AG09309 (cell line): ENCODE results near the gene ARFGAP2.

ENCODE experiments used
- DNase-seq: peaks from one replicate; pipeline ENCODE4 v3.0.0-alpha.2; 2010; ENCODE audit warnings: low read depth
- H3K4me3 ChIP-seq: 2 replicates; pipeline ENCODE4 v1.5.1; 2011; ENCODE audit warnings: mild to moderate bottlenecking, low read depth, low read length, moderate library complexity; ENCODE audit not compliant: control insufficient read depth
- TF ChIP-seq, protein P1 (sequence below): IDR thresholded peaks from 2 replicates; pipeline ENCODE4 v1.5.1; 2011; ENCODE audit warnings: mild to moderate bottlenecking, low read depth, low read length, inconsistent platforms; ENCODE audit not compliant: insufficient read depth, control insufficient read depth; ENCODE audit errors: missing control alignments

The ARFGAP2 gene

DNA sequence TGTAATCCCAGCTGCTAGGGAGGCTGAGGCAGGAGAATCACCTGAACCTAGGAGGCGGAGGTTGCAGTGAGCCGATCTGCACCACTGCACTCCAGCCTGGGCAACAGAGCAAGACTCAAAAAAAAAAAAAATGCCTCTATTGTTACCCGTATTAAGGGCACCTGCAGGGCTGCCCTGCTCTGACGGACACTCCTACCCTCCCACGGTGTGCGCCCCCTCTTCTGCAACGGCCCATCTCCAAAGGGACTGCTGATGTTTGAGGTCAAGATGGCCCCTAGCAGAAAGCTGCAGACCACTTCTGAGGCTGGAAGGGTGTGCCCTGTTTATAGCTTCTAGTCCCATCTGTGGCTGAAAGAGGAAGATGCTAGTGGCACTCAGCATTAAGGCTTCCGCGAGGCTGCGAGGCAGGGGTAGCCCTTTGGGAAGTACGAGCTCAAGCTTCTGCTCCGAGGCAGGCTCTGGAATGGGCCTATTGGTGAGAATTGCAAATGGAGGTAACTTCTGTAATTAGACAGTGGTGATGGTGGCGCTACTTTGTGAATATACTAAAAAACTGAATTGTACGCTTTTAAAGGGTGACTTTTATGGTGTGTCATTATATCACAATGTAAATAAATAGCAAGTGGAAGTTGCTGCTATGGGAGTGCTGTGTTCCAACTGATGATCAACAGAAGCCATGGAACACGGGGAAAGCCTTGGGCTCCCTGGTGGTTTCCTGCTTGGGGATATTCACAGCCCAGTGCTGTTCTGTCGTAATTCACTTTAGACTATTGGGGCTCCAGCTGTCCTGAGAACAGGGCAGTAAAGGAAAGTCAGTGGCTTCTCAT is 24.3 kb downstream of the ARFGAP2 start:
- TF ChIP-seq, protein P1, sequence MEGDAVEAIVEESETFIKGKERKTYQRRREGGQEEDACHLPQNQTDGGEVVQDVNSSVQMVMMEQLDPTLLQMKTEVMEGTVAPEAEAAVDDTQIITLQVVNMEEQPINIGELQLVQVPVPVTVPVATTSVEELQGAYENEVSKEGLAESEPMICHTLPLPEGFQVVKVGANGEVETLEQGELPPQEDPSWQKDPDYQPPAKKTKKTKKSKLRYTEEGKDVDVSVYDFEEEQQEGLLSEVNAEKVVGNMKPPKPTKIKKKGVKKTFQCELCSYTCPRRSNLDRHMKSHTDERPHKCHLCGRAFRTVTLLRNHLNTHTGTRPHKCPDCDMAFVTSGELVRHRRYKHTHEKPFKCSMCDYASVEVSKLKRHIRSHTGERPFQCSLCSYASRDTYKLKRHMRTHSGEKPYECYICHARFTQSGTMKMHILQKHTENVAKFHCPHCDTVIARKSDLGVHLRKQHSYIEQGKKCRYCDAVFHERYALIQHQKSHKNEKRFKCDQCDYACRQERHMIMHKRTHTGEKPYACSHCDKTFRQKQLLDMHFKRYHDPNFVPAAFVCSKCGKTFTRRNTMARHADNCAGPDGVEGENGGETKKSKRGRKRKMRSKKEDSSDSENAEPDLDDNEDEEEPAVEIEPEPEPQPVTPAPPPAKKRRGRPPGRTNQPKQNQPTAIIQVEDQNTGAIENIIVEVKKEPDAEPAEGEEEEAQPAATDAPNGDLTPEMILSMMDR: no peak
- no peak for DNase-seq
- H3K4me3 ChIP-seq: no peak overlapping the region

GRCh38 chr11:47149782-47150181 is 26.9 kb downstream of the ARFGAP2 start:
- no peak for DNase-seq
- H3K4me3 ChIP-seq: no peak overlapping the region
- TF ChIP-seq, protein P1: no peak

- no peak for DNase-seq
- TF ChIP-seq, protein P1: no peak
- H3K4me3 ChIP-seq: no peak overlapping the region
Measured at GRCh38 chr11:47148903-47149531, 27.7 kb downstream of the ARFGAP2 start.

DNA sequence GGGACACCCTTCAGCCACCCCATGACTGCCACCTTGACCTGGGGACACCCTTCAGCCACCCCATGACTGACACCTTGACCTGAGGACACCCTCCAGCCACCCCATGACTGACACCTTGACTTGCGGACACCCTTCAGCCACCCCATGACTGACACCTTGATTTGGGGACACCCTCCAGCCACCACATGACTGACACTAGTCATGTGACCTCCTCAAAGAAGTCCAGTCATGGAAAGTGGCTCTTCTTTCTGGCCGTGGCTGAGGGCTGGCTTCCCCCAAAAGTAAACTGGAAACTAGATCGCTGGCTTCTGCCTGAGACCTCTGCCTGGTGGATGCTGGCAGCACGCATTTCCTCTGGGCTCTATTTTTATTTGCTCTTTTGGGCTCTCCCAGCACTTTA is 28.4 kb downstream of the ARFGAP2 start:
- no peak for DNase-seq
- H3K4me3 ChIP-seq: no peak overlapping the region
- TF ChIP-seq, protein P1: no peak

- no peak for DNase-seq
- no peak overlapping the region for H3K4me3 ChIP-seq
- TF ChIP-seq, protein P1: no peak
Measured at GRCh38 chr11:47147681-47148080, 29.0 kb downstream of the ARFGAP2 start.

- TF ChIP-seq, protein P1: no peak
- DNase-seq: no peak
- H3K4me3 ChIP-seq: no peak overlapping the region
Measured at GRCh38 chr11:47147250-47147649, 29.4 kb downstream of the ARFGAP2 start.
